Right renal cortex interstitium (tissue), 3 donors: ENCODE measurements around the gene TAGLN2. TPM values are rescaled to one million over a fixed set of nuclear protein-coding genes. Genes with fewer than 3 reads are reported as not detected.
"Not testable (repeated sequence)": the region's sequence is repeated elsewhere in the genome, so short reads cannot be mapped to it uniquely, and the experiment has no call there.

Experiments
- DNase-seq, 3 donors: peaks; one replicate each; pipeline ENCODE4 v3.0.0-alpha.2; 2013; ENCODE audit warnings: low read depth in 3 of 3, low spot score in 2 of 3
- polyA plus RNA-seq, 3 donors: library from polyadenylated mRNA; unstranded; fragments of 120-200 nt; gene quantifications; one replicate each; pipeline ENCODE4 v1.2.1, GENCODE V29; 2013; ENCODE audit not compliant: insufficient read length in 3 of 3

Gene TAGLN2
- polyA plus RNA-seq, 3 donors = 116 to 148 (median 133) TPM

DNA sequence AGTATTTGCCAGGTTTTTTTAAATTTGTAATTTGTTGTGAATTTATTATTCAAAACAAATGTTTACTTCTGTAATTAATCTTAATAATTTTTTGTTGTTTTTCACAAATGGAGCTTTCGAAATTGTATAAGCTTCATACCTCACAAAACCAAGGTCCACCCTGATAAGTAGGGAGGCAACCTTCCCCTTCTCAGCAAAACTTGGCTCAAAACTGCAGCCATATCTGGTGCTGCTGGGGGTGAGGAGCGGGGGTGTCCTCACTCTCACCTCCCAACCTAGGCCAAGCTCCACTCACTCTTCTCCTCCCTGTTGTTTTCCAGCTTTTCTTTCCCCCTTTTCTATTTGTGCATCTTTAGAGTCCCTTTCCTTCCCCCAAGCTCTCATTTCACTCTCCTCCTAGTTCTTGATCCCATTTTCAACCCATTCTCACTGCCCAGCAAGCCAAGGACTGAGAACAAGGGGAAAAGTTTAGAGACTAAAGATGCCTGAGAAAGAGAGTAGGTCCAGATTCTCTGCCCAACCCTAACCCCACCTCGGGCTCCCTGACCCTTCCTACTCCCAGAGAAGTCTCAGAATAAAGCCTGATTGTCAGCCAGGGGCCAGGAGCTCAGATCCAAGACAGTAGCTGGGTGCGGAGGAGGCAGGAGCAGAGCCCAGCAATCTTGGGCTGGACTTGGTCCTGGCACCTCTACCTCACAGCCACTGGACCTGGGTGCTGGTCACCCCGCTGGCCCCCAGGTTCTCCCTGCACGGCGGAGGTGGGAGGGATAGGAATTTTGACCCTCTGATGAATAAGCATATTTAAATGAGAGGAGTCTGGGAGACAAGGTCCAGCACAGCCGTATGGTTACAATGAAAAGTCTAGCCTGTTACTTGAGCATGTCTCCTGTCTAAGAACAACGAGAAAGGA, 17.0 kb downstream of the TAGLN2 start:
- DNase-seq = no peak

DNA sequence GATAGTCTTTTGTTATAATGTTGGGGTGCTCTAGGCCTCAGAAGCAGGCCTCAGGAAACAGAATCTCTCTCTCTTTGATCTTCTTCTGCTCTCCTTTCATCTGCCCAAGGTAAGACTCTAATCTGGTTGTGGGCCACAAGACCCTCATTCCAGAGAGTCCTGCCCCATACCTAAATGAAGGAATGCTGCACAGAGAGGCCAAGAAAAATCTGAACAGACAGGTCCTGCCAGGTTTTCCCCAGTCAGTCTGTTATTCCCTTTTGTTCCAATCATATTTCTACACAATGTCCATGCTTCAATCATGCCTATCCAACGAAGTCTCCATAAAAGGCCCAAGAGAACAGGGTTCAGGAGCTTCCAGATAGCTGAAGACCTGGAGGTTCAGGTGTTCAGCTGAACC, 18.3 kb downstream of the TAGLN2 start:
- DNase-seq = no peak

DNA sequence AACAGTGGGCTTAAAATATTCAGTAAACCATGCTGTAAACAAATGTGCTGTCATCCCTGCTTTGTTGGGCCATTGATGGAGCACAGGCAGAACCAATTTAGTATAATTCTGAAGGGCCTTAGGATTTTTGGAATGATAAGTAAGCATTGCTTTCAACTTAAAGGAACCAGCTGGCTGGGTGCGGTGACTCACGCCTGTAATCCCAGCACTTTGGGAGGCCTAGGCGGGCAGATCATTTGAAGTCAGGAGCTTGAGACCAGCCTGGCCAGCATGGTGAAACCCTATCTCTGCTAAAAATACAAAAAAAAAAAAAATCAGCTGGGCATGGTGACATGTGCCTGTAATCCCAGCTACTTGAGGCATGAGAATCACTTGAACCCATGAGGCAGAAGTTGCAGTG, 21.3 kb downstream of the TAGLN2 start:
- DNase-seq = not testable (repeated sequence)

DNA sequence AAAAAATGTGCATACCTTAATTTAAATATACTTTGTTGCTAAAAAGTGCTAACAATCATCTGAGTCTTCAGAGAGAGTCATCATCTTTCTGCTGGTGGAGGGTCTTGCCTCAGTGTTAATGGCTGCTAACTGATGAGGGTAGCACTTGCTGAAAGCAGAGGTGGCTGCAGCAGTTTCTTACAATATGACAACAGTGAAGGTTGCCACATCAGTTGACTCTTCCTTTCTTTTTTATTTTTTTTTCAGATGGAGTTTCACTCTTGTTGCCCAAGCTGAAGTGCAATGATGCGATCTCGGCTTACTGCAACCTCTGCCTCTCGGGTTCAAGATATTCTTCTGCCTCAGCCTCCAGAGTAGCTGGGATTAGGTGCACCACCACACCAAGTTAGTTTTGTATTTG, 22.8 kb downstream of the TAGLN2 start:
- no peak for DNase-seq

DNA sequence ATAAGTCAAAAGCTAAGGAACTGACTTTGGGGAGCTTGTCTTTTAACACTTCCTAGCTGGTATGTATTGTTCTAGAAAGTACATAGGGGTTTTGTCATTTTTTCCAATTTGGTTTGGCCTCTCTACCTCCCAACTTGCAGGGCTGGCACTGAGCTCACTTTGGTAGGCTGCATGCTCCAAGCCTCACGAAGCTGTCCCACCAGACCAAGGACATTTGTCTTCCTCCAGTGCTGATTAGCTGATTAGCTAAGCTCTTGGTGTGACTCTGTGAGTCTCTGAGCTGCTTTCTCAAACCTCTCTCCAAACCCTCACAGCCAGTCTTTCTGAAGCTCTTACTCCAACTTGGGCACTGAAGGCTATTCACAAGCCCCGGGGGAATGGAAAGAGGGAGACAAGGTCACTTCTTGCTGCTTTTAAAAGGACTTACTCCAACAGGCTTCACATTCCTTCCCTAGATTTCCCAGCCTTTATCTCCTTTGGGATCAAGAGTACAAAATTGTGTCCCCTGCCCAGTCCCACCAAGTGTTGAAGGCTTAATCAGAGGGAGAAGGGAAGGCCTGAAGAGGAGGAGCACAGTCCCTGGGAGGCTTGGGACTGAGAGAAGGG, 24.4 kb downstream of the TAGLN2 start:
- DNase-seq = no peak

DNA sequence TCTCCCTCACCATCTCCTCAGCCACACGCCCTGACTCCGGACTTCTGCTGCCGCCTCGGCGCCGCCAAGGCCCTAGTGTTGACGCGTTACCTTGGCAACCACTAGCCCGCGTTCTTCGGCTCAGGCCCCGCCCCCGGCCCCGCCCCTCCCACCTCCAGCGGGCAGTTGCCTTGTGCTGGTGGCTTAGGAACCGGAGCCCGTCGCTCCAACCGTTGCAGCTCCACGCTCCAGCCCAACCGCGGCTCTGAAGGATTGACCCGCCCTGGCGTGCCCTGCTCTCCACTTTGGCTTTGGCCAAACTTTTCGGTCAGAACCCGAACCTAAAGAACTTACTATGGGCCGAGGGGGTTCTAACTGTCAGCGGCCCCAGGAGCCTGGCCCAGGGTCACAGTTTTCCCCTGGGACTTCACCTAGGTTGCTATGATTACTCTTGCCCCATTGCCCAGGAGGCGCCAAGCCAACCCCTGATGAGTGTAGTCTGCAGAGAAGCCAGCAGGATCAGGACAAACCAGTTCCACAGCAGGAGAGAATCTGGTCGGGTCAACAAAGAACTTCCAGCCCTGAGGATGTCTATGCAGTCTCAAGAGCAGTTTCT, 25.1 kb downstream of the TAGLN2 start, which contains the start of gene CFAP45:
Gene CFAP45, minus strand, starts transcription at position 80 of the 595 bp plus-strand sequence. Its CDS starts 67 bp downstream, at position 13.
- DNase-seq = no peak

DNA sequence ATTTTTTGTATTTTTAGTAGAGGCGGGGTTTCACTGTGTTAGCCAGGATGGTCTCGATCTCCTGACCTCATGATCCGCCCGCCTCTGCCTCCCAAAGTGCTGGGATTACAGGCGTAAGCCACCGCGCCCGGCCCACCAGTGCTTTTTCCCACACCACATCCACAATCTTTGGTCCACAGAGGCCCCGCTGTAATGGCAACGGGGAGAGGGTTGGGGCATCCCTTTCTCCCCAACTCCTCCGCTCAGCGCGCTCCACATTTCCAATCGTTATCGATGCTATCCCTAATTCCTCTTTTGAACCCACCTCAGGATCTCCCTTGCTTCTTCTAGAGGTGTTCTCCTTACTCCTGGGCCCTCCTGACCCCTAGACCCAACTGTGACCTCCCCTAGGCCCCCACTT, 25.7 kb downstream of the TAGLN2 start:
- not testable (repeated sequence) for DNase-seq

DNA sequence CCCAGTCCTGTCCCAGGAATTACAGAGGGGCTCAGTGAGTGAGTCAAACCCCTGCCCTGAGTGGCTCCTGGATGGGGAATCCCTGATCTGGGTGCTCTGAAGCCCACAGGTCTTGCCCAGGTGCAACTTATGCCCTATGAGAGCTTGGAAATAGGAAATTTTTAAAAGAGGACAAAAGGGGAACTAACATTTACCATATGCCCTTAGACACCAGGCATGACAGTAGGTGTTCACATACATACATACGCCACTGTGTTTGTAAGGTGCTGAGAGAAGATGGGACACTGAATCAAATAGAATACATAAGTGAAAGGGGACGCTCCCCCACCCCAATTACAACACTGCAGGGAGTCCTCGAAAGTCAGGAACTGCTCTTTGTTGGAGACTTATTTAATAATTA, 26.8 kb downstream of the TAGLN2 start:
- DNase-seq = no peak

DNA sequence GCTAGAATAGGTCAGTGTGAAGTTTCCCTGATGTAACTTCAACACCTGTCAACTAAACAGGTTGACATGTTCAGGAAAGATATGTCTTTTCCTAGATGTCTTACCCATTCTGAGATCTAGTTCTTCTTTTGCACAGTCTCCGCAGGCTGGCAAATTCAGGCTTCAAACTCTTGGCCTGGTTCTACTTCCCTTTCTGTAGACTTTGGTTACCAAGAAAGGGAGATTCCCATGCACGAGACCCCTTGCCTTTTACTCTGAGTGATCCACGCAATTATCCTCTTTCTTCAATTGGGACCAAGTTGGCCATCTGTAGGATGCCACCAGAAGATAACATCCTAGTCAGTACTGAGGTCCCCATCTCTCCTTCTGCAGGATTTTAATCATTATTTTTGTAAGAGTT, 27.3 kb downstream of the TAGLN2 start:
- no peak for DNase-seq

DNA sequence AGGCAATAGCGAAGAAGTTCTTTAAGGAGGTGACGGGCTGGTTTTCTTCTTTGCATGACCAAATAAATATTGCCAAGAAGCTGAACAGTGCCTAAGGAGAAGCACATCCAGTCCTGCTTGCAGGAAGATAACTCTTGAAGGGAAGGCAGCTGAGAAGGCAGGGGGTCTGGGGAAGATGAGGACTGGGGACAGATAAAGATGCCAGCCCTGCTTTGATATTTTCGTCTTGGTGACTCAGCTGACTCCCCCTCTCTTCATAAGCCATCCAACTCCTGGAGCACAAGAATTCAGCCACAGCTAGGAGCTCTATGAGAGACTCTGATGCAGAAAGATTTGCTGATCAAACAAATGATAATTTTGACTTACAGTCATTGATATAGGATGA, 28.8 kb downstream of the TAGLN2 start:
- DNase-seq = no peak

DNA sequence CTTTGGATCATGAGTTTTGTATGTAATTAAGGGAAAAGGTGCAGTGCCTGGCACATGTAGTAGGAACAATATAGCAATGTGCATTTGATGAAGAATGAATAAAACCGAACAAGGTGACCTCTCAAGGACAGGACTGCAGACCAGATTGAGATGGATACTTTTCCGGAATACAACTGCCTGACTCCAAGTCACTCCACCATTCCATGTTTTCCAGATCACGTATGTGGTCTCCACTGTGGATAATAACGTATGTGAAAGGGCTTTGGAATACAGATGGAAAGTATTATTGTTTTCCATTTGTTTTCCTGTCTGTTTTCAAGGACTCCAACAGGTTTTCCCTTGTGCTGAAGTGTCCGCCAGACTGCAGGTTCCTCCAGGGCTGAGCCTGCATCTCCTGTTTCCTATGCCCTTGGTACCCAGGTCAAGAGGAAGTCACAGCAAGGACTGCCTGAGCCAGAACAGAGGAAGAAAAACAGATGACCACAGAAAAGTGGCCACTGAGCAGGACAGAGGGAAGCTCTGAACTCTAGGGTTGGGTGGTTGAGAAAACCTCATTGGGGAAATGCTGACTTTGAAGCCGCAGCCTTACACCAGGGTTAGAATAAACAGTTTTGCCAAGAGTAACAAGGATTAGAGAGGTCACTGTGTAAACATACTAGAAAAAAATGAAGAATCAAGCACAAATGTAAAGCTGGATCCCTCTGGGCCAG, 29.3 kb downstream of the TAGLN2 start:
- no peak for DNase-seq

DNA sequence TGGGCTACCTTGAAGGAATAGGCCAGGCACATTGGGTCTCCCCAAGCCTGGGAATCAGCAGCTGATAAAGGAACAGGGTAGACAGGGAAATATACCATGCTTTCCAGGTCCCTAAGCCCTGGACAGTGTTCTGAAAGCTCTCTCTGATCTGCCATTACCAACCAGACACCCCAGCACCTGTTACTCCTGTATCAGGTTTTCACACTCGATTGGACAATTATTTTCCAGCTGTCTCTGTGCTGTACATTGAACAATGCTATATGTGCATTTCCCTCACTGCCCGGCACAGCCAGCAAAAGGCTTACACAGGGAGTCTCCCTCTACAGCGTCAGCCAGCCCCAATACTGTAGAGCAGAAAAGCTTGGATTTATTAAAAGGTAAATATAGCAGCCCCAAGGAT, 30.0 kb downstream of the TAGLN2 start:
- no peak for DNase-seq

DNA sequence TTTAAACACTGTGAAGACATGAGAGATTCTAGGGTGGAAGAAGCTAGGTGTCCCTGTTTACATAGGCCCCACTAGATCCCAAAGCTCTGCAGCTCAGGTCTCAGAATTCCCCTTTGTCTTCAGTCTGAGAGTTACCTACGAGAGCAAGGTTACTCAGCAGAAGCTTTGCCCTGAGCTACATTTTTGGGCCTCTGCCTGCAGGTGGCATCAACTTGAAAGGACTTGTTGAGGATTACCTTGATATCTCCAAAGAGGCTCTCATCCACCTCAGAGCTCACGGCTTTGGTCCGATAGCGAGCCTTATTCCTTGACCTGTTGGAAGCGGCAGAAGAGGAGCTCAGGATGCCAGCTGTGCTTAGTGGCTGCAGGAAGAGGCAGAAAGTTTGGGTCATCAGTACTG, 32.4 kb downstream of the TAGLN2 start:
- DNase-seq = no peak

DNA sequence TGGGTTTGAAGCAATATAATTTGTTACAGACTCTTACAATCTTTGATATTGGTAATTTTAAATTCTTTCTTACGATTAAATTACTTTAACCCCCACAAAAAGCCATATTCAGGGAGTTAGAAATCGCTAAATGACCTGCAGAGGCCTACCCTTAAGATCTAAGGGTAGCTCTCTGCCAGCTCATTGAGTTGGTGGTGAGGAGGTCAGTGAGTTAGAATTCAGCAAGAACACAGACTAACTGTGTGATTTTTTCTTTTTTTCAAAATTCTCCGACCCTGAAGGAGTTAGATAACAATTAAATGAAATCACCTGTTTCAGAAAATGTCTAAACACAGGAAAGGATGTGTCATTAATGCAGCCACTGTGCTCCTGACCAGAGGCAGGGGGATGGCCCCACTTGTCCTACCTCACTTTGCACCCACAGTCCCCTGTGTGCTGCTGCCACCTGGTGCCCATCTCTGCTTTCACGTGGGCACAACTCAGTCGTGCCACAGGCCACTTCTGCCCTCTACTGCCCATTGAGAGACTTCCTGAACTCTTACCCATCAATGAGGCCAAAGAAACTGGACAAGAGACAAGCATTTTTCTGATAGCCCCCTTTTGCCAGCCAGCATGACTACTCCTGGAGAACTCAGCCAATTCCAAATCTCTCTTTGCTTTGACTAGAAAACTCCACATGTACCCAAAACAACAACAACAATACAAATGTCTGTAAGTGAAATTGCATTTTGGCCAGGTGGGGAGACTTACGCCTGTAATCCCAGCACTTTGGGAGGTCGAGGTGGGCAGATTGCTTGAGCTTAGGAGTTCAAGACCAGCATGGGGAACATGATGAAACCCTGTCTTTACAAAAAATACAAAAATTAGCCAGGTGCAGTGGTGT, 33.8 kb downstream of the TAGLN2 start:
- peak in 1 of 3 donors; percentile 71 for DNase-seq

DNA sequence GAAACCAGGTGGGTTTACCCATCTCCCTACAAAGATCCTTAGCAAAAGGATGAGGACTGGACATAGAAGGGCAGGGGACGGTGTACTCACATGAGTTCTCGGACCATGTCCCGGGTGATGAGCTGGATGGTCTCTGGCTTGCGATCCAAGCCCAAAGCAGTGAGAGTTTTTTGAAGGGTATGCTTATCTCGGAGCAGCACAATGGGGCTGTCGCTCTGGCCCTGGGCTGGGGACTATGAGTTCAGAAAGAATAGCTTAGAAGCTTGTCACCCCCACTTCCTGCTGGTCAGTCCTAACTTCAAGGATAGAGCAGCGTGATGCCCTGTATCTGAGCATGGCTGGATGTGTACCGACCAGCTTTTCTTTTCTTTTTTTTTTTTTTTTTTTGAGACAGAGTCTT, 34.9 kb downstream of the TAGLN2 start:
- no peak for DNase-seq

DNA sequence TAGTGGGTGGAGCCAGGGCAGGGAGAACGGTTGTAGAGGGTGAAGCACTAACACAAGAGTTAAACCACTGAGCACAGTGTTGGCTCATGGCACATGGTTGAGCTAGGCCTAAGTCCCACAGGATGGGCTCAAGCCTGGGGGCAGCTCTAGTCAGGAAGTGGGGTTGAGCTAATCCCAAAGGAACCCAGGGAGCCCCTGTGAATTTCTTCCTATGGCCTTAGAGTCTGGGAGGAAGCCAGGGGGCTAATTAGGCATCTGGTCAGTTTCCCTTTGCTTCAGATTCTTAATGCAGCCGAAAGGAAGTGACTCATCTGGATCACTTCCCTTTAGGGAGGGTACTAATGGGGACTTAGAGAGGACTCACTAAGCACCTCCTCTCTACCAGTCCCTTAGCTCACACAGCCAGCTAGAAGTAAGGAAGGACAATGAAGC, 35.5 kb downstream of the TAGLN2 start:
- no peak for DNase-seq

DNA sequence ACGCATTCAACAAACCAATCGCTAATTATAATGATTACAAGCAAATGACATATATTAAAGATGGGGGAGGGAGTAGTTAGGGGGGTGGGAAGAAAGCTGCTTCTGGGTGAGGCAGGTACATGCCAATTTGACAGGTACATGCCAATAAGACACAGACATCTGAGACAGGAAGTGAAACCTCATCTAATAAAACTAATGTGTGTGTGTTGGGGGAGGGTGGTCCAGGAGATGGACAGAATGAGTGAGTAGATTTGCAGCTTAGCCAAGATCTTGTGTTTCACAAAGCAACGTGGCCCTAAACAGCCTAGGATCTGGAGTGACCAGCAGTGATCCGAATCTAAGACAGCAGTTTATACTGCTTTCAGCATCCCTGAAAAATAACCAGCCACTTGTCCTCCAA, 36.1 kb downstream of the TAGLN2 start:
- DNase-seq = no peak

DNA sequence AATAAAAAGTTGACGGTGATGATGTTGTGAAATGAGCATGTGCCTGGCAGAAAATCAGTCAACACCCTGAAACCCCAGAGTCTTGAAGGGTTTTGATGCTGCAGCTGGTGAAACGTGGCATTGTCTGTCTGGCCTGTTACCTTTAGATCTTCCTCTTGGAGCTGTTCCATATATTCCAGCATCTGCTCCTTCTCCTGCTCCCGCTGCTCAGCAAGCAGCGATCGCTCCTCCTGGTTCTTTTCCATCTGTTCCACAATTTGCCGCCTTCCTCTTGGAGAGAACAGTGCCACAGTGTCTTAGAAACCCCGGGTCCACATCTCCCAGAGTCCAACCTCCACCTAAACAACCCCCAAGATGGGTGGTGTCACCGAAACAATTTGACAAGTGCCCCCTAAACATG, 41.0 kb downstream of the TAGLN2 start:
- no peak for DNase-seq

DNA sequence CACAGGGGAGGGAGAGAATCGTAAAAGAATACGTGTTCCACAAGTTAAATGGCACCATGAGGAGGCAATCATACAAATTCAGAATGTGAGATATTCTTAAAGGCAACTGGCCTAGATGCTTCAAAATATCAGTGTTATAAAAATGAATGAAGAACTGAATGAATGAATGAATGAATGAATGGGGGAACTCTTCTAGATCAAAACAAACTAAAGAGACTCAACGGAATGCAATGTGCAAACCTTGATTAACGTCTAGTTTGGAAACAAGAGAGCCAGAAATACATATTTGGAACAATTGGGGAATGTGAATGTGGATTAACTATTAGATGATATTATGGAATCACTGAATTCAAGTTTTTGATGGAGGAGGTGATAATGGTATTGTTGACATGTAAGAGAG, 42.2 kb downstream of the TAGLN2 start:
- no peak for DNase-seq

DNA sequence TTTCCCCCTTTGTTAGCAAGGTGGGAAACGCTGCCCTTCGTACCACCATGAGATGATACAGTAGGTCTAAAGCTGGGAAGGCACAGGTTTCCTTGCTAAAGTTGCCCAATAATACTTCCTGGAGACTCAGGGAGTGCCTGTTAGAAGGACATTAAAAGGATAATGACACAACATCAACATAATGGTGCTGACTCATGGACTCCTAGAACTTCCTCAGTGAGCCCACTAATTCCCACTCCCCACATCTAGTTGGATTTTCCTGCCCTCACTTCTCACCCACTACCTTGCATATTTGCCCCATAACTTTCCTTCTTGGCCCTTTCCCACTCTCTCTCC, 42.8 kb downstream of the TAGLN2 start:
- no peak for DNase-seq
